GM18868 (cell line): ENCODE results near the gene SRP68.
"Not testable (repeated sequence)": the region's sequence is repeated elsewhere in the genome, so short reads cannot be mapped to it uniquely, and the experiment has no call there.

Source experiments
- ATAC-seq: cut with Tn5 transposase; IDR thresholded peaks from one replicate; pipeline ENCODE4 v1.9.1; 2021; ENCODE audit warnings: mild to moderate bottlenecking, moderate library complexity; ENCODE audit not compliant: unreplicated experiment

SRP68 gene

DNA sequence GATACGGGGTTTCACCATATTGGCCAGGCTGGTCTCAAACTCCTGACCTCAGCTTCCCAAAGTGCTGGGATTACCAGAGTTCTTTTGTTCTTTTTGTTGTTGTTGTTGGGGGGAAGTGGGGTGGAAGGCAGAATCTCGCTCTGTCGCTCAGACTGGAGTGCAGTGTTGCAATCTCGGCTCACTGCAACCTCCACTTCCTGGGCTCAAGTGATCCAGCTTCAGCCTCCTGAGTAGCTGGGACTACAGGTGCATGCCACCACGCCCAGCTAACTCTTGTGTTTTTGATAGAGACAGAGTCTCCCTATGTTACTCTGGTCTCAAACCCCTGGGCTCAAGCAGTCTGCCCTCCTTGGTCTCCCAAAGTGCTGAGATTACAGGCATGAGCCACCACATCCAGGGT, 6.1 kb upstream of the SRP68 start:
- not testable (repeated sequence) for ATAC-seq

DNA sequence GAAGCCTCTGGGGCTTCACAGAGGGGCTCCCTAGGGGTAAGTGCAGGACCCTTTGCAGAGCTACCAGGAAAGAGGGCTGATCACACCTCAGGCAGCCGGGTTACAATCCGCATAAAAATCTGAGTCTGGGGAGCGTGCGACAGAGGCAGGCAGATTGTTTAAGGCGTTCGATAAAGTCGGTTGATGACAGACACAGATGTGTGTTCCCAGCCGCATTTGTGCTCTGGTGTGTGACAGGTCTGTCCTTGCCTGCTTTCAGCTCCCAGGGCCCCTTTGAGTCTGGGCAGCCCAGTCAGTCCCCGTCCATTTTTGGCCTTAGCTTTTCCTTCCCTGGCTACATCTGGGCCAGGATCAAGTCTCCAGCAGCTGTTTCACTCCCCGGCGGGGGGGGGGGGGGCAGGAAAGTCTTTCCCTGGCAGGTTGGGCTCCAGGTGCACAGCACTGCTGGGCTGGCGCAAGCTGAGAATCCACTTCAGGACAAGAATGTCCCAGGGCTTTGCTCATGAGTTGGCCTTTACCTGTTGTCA, 5.3 kb upstream of the SRP68 start:
- no peak for ATAC-seq

DNA sequence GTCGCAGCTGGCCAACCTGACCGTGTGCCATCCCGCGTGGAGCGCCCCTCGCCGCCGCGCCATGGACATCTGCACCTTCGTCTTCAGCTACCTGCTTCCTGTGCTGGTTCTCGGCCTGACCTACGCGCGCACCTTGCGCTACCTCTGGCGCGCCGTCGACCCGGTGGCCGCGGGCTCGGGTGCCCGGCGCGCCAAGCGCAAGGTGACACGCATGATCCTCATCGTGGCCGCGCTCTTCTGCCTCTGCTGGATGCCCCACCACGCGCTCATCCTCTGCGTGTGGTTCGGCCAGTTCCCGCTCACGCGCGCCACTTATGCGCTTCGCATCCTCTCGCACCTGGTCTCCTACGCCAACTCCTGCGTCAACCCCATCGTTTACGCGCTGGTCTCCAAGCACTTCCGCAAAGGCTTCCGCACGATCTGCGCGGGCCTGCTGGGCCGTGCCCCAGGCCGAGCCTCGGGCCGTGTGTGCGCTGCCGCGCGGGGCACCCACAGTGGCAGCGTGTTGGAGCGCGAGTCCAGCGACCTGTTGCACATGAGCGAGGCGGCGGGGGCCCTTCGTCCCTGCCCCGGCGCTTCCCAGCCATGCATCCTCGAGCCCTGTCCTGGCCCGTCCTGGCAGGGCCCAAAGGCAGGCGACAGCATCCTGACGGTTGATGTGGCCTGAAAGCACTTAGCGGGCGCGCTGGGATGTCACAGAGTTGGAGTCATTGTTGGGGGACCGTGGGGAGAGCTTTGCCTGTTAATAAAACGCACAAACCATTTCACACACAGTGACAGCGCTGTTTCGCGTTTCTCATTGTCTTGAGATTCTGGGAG, 4.7 kb upstream of the SRP68 start:
- no peak for ATAC-seq

DNA sequence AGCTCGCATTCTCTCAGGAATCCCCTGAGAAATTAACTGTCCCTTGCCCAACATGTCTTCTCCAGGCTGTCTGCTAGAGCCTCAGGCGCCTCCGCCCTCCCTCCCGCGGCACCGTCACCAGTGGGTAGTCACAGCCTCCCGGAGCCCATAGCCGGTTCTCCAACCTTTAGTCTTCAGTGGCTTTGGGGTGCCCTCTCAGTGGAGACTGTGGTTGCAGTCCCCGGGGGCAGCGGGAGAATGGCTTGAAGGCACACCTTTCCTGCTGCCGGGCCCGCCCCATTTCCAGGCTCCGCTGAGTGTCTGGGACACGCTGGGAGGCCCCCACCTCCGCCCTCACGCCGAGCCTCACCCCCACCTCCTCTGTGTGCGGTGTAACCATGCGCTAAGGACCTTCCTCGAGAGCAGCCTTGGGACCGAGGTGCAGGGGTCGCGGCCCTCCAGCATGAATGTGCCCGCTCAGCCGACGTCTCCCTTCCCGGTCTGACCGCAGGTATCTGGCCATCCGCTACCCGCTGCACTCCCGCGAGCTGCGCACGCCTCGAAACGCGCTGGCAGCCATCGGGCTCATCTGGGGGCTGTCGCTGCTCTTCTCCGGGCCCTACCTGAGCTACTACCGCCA, 3.9 kb upstream of the SRP68 start:
- ATAC-seq: no peak

DNA sequence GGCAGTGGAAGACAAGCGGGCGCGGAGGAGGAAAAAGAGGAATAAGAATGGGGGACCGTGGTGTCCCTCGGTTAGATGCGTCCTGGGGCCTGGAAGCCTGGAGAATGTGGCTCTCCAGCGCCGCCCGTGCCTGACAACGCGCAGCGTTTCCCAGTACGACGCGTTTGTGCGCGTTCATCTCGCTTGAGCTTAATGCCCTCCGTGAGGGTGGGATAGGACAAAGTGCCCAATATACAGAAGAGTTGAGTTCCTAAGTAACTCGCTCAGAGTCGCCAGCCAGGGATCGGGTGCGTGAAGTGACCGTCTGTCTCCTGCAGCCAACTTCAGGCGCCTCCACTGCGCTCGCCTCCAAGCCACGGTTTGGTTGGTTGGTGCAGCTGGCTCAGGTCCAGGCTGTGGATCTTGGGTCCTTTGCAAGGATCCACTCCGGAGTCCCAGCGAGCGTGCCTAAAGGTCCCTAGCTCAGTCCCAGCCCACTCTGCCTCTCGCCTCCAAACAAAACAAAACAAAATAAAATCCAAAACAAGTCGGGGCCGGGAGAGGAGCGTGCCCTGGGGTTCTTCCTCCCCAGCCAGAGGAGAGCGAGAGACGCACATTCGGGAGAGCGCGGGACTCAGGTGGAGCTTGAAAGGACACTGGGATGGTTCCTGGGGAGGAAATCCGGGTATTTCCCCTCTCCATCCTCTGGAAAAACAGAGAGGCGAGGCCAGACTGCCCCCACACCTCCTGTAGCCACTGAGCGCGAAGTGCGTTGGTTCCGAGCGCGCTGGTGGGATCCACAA, 3.2 kb upstream of the SRP68 start:
- ATAC-seq: no peak

DNA sequence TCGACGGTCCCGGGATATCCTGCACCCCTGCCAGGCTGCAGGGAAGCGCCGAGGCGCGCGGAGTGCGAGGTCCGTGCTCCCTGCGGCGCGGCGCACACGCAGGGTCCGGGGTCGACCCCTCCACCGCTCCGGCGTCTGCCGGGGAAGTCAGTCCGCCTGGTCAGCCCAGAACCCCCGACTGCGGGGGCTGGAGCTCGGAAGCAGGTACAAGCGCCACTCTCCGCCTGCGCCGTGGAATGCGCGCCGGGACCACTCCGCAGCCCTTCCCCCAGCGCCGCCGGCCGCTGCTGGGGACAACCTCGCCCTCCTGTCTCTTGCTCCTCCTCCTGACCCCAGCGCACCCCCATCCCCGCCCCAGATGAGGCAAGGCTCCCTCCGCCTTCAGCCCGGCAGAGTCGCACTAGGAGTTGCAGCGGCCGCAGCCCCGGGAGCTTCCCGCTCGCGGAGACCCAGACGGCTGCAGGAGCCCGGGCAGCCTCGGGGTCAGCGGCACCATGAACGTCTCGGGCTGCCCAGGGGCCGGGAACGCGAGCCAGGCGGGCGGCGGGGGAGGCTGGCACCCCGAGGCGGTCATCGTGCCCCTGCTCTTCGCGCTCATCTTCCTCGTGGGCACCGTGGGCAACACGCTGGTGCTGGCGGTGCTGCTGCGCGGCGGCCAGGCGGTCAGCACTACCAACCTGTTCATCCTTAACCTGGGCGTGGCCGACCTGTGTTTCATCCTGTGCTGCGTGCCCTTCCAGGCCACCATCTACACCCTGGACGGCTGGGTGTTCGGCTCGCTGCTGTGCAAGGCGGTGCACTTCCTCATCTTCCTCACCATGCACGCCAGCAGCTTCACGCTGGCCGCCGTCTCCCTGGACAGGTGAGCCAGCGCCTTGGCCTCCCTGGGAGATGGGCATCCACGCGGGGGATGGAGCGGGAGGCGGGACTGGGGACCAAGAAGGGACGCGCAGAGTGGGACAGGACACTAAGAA, 2.4 kb upstream of the SRP68 start, which contains the start of gene GALR2:
GALR2 (plus strand) TSS at position 392 of the 974 bp plus-strand sequence; CDS start at position 495, 103 bp downstream.
- no peak for ATAC-seq

DNA sequence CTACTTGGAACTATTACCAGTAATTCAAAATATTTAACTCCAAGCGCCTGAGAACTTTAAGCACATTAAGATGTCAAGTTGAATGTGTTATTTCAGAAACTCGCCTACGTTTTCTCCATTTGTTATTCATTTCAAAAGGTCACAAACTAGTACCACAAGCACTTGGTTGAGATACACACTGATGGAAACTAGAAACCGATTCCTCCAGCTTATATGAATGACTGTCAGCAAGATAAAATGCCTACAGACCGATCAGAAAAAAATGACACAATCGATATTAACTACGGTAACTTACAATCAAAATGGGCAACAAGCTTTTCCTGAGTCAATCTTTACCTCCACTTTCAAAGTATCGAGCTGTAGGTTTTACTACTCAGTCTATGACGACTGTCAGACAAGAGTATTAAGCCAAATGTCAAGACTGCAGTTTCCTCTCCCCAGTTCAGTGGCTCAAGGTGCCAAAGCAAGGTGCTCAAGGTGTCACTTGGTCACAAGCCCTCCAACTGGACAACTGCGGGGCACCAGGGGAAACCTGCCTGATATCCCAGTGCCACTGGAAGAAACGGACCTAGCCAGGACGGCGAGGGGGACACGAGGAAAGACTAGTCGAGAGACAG, 678 bp downstream of the SRP68 start:
- no peak for ATAC-seq

DNA sequence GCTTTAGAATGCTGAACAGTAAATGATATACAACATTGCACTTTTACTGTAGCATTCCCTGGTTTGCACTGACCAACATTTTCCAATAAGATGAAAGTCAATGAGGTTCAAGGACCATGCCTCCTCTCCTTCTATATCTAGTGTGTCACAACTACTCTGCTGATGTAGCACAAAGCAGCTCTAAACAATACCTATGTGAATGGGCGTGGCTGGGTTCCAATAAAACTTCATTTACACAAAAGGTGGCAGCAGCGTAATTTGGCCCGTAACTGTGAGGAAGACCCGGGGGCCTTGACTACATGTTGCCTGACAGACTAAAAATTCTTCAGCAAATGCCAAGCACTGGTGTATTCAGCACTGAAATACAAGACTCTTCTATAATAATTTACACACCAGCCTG, 6.5 kb downstream of the SRP68 start:
- ATAC-seq: no peak

DNA sequence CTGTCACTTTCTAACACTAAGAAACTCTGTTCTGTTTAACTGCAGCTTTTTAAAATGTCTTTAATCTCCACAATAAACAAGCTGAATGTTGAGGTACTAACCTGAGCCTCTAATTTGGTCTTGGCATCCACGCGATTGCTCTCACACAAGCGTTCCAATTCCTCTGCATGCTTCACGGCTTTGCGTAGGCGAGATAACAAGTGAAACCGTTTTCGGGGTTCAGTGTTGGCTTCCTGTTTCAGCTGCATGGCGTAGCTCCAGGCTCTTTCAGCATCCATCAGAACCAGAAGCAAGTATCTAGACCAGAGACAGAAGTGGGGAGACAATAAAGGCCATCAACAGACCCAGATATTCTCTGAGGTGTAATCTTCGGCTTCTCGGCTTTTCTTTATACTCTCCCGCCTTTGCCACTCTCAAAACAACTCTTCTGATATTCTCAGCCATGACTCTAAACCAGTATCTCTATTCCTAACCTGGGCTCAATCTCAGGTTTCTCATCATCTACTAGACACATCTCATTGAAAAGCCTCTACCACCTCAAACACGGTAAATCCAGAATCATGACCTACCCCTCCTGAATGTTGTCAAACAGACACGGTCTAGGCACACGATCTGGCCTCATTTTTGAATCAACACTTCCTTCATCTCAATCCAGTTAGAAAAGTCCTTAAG, 8.3 kb downstream of the SRP68 start:
- ATAC-seq: no peak

DNA sequence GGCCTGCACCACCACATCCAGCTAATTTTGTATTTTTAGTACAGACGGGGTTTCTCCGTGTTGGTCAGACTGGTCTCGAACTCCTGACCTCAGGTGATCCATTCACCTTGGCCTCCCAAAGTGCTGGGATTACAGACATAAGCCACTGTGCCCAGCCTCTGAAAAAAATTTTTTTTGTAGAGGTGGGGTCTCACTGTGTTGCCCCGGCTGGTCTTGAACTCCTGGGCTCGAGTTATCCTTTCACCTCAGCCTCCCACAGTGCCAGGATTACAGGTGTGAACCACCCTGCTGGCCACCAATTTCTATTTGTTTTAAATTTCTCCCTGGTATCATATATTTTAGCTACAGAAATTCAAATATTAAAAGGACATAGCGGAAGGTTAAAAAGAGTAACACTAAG, 14.1 kb downstream of the SRP68 start:
- ATAC-seq: not testable (repeated sequence)

DNA sequence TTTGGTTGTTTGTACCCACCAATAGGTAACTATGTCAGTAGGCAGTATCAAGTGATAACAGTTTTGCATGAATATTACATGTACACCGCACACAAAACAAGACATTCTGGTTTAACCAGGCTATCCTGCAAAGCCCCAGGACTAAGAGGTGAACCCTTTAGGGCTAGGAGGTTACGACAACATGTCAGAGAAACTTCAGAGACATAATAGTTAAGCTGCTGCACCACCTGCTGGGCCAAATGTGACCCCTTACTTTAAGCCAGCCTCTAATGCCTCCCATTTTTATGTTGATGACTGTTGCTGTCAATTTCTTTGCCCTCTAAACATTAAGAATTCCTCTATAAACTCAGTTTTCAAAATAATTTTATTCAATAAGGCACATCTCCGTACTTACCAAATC, 15.4 kb downstream of the SRP68 start:
- no peak for ATAC-seq

DNA sequence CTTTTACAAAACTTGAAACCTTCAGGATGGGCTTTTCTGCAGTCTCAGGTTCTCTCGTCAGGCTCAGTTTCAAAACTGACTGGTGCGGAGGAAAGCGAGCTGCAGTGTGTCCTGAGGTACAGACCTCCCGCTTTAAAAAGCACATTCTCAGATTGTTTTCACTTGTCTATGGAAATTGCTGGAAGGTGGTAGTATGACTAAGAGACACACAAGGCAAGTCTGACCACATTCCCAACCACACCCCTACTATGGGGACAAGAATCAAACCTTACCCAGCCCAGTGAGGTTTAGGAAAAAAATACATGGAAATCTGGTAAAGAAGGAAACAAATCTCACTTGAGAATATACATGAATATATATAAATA, 18.2 kb downstream of the SRP68 start:
- ATAC-seq: no peak

DNA sequence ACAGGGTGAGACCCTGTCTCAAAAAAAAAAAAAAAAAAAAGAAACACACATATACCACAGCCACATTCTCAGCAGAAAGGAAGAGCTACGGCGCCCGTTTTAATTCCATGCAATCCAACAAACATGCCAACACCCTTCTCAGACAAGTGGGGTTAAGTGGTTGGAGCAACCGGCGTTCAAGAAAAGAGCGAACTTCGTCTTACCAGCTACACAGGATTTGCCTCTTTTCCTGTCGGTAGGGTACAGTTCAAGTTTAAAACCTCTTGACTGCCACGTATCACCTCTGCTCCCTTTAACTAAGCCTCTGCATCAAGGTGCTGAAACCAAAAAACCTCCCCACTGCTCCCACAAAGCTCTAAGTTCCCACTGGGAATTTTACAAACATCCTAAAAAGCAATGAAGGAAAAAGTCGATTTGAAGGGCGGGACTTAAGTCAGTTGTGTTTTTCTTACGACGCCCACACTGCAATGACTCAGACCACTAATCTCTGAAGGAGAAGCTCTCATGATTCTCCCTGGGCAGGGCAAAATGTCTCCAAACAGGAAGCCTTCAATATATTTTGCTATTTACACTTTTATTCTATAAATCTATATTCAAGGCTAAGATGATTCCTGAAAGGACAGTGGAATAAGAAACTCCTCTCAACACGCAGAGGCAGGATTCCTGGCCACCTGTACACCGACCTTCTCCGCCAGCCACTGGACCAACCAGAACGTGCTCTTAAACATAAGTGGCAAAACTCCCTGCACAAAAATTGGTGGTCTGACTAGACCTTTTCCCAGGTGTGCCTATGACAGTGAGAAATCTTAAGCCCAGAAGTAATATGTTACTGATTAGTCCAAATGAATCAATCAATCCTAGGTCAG, 18.8 kb downstream of the SRP68 start:
- no peak for ATAC-seq

DNA sequence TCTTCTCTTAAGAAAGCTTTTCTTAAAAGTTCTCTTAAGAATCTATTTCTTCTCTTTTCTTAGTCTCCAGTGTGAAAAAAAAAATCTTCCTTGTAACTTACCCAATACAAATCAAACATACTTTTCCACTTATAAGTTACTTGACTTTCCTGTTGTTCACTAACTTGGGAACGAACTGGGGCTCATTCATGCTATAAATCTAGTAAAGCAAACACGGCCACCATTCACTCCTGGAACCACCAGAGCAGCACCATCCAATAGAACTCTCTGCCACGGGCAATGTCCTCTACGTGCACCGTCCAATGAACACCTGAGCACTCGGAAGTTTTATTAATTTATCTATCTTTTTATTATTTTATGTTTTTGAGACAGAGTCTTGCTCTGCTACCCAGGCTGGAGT, 20.8 kb downstream of the SRP68 start:
- ATAC-seq: no peak

DNA sequence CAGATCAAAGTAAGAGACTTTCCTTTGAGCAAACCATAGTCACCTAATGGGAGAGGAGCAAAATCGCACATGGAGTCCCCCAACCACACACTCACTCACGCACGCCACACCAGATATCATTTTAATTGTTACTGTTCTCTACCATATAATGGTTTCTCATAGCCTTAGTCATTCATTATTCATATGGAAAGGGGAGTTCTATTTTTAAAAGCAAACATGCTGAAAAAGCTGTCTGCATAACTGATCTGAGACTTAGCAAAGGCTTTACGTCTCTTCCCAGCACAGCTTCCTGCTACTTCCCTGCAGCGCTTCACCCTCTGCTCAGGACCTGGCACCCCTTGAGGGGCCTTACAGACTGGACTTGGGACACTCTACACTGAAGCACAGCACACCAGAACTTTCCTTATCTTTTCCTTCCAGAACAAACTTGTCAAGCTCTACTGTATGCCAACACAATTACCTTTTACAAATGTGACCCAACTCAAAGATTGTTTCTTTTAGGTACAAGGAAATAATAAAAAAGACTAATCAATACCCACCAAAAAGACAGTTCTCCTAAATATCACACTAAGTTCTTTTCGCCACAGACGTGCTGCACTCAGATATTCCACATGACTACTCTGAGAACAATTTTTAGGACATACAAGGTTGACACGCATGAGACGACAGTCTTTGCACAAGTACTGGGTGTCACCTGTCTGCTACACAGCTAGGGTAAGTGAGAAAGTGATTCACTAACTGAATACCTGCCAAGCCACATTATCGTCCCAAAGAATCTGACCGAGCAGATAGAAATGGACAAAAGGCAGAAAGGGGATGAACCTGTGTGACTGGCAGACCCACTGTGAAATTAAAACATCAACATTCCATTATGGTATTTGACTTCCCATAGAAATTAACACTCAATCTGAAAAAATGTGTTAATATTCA, 21.5 kb downstream of the SRP68 start:
- no peak for ATAC-seq

DNA sequence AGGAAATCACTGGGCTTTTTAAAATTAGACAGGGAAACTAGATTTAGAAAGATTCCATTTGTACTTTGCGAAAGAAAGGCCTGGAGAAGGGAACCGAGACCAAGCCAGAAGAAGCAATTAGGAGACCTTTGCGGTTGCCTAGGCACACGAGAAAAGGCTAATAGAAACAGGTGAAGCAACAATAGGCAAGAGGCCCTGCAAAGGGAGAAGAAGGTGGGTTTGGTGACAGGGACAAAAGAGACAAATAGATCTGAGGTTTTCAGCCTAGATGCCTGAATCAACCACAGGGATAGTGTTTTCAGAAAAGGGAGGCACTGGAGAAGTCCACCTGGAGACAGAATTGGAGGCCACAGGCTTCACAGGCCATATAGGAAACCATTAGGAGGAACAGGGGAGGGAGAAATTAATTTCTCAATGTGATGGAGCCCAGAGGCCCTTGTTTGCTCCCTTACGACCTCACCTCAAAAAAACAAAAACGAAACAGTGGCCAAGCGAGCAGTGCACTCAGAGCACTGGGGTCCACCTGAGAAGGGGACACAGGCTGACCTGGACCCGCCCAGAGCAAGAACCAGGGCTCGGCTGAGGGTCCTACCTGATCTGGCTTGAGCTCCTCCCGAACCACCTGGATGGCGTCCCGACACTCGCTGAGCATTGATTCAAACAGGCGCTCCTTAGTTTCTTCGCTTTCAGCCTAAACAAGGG, 22.3 kb downstream of the SRP68 start:
- ATAC-seq: no peak

DNA sequence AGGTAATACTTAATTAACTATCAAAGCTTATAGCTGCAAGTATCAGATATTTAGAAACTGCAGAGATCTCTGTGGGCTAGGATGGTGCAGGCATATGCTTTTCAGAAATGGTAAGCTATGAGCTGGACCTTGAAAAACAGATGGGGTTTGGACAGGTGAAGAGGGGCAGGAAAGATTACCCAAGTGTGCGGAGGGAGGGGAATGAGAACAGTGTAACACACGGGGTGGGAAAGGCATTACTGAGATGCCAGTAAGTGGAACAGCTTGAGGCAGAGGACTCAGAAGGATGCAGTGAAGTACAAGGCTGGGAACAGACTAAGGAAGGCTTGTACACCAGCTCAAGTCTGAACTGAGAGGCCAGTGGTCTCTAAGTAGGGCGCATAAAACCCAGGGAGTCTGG, 23.1 kb downstream of the SRP68 start:
- ATAC-seq: no peak
